ENCODE results near the gene HSPB3. TPM values are rescaled to one million over a fixed set of nuclear protein-coding genes. Genes with fewer than 3 reads are reported as not detected.
A peak's percentile ranks its signal among the peaks of the same experiment; 100 is the strongest.

HSPB3 gene
- not detected for total RNA-seq
- long read RNA-seq, partial matches to known transcripts, result 0 of 1 reads
- long read RNA-seq, other reads (novel, unspliced or antisense), result 0 of 1 reads

DNA sequence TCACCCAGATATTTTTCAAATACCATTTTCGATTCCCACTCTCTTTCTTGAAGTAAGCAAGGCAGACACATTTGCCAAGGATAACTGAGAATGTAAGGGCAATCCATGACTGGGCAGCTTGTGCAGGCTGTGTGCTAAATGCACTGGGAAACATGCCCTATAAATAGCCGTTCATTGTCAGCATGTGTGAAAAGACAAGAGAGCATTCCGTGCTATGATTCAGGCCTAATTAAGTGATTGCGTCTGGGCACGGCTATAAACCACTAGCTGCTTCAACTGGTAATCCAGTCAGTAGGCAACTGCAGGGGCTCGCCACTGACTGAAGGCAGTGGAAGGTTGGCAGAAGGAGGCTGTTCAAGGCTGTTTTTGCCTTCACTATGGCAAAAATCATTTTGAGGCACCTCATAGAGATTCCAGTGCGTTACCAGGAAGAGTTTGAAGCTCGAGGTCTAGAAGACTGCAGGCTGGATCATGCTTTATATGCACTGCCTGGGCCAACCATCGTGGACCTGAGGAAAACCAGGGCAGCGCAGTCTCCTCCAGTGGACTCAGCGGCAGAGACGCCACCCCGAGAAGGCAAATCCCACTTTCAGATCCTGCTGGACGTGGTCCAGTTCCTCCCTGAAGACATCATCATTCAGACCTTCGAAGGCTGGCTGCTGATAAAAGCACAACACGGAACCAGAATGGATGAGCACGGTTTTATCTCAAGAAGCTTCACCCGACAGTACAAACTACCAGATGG is at the start of gene HSPB3:
TSS of gene HSPB3 (plus strand) at position 287 of the 745 bp plus-strand sequence. CDS start at position 378, 91 bp downstream.
- no peaks in the 10 kb centered on the region for H3K36me3 ChIP-seq
- intact Hi-C loops (cut with DNase I), result no loop called here
- no peaks in the 10 kb centered on the region for H3K27me3 ChIP-seq (ENCODE audit: low read depth)
- H3K27ac ChIP-seq, result peak within 1 kb of the TSS; percentile 6
- peak in 1 of 2 donors; percentile 23 for ATAC-seq
- TF ChIP-seq CTCF (IDR thresholded peaks at IDR 0.05), result no peak
- DNase-seq, result no peak
- no peak within 1 kb of the TSS for H3K4me3 ChIP-seq
- H3K9me3 ChIP-seq, result no peaks in the 10 kb centered on the region
- H3K4me1 ChIP-seq, result peaks cover 11% of the 10 kb centered on the region

GRCh38 chr5:54411176-54411575 is 44.3 kb upstream of the HSPB3 start:
- no peak for DNase-seq
- intact Hi-C loops (cut with DNase I), result no loop called here
- no peak for TF ChIP-seq CTCF (IDR thresholded peaks at IDR 0.05)

DNA sequence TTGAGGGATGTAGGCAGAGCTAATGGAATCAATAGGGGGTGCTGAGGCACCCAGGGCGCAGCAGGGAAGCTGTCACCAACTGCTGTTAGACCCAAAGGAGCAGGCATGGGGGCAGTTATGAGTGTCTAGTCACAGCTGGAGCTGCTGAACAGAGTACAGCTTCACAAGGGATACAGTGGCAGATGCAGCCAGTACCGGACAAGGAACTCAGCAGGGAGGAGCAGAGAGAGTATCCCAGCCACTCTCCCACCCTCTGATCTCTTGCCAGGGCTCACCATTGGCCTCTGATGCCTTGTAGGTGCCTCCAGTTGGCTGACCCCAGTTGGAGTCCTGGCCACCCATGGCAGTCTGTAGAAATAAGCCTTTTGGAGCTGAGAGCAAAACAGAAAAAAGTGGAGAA is 42.6 kb upstream of the HSPB3 start:
- intact Hi-C loops (cut with DNase I), result no loop called here
- Histone ChIP-seq H3K36me3 (no peaks in the 10 kb centered on the region), H3K9me3 (no peaks in the 10 kb centered on the region), H3K27ac (no peak overlapping the region), H3K27me3 (ENCODE audit: low read depth) (no peaks in the 10 kb centered on the region), H3K4me3 (no peak overlapping the region), H3K4me1 (no peaks in the 10 kb centered on the region)
- no peak for ATAC-seq
- DNase-seq, result no peak
- no peak for TF ChIP-seq CTCF (IDR thresholded peaks at IDR 0.05)

More at GRCh38 chr5:54411176-54411575, 44.3 kb upstream of the HSPB3 start:
- no peaks in the 10 kb centered on the region for H3K27me3 ChIP-seq (ENCODE audit: low read depth)
- H3K4me1 ChIP-seq, result no peaks in the 10 kb centered on the region
- no peaks in the 10 kb centered on the region for H3K9me3 ChIP-seq
- H3K27ac ChIP-seq, result no peak overlapping the region
- ATAC-seq, result no peak
- no peaks in the 10 kb centered on the region for H3K36me3 ChIP-seq
- no peak overlapping the region for H3K4me3 ChIP-seq

- H3K4me3 ChIP-seq, result no peak overlapping the region
- no peak overlapping the region for H3K27ac ChIP-seq
- DNase-seq, result no peak
- intact Hi-C loops (cut with DNase I), result no loop called here
- H3K9me3 ChIP-seq, result no peaks in the 10 kb centered on the region
- no peaks in the 10 kb centered on the region for H3K4me1 ChIP-seq
- H3K36me3 ChIP-seq, result no peaks in the 10 kb centered on the region
- no peaks in the 10 kb centered on the region for H3K27me3 ChIP-seq (ENCODE audit: low read depth)
- ATAC-seq, result no peak
- TF ChIP-seq CTCF (IDR thresholded peaks at IDR 0.05), result no peak
Observed at GRCh38 chr5:54415147-54415546, 40.4 kb upstream of the HSPB3 start.

GRCh38 chr5:54415896-54416601 is 39.5 kb upstream of the HSPB3 start:
- Histone ChIP-seq H3K4me1 (no peaks in the 10 kb centered on the region), H3K4me3 (no peak overlapping the region), H3K9me3 (no peaks in the 10 kb centered on the region), H3K27ac (no peak overlapping the region), H3K27me3 (ENCODE audit: low read depth) (no peaks in the 10 kb centered on the region), H3K36me3 (no peaks in the 10 kb centered on the region)
- DNase-seq (no peak), ATAC-seq (no peak)
- no peak for TF ChIP-seq CTCF (IDR thresholded peaks at IDR 0.05)
- intact Hi-C loops (cut with DNase I), result no loop called here

Measured in lower lobe of right lung (tissue), 2 donors.